SK-N-SH (cell line): ENCODE data around the gene MYOM3.

Source experiments
- CHD2 ChIP-seq: fragments of 150-350 bp; IDR thresholded peaks from 2 replicates; pipeline ENCODE4 v1.6.1; 2018; ENCODE audit warnings: low read length; ENCODE audit not compliant: partially characterized antibody
- GATA2 ChIP-seq: sonication (generic); formaldehyde crosslinking; IDR thresholded peaks from 2 replicates; pipeline ENCODE4 v1.5.0; 2020; ENCODE audit warnings: mild to moderate bottlenecking, missing genetic modification reagents
- POLR2AphosphoS5 ChIP-seq: IDR thresholded peaks from 2 replicates; pipeline ENCODE4 v1.6.1; 2012; ENCODE audit warnings: low read depth, low read length
- RFX5 ChIP-seq: IDR thresholded peaks from 2 replicates; pipeline ENCODE4 v1.6.1; 2012; ENCODE audit warnings: mild to moderate bottlenecking, improper control_type of control experiment, low read length
- SMC3 ChIP-seq: IDR thresholded peaks from 2 replicates; pipeline ENCODE4 v1.6.1; 2012; ENCODE audit warnings: low read depth, low read length, improper control_type of control experiment
- TF ChIP-seq, protein P1 (sequence below): fragments of 200-600 bp; sonication (generic); IDR thresholded peaks from 2 replicates; pipeline ENCODE4 v1.6.1; 2017; ENCODE audit warnings: antibody characterized with exemption, mild to moderate bottlenecking, moderate library complexity
- TF ChIP-seq, protein P2 (sequence below): IDR thresholded peaks from 2 replicates; pipeline ENCODE4 v1.4.0; 2012; ENCODE audit warnings: low read depth
- TF ChIP-seq, protein P3 (sequence below): fragments of 150-350 bp; IDR thresholded peaks from 2 replicates; pipeline ENCODE4 v1.6.1; 2017; ENCODE audit warnings: antibody characterized with exemption, low read length, low read depth, borderline replicate concordance
- TF ChIP-seq, protein P4 (sequence below): IDR thresholded peaks from 2 replicates; pipeline ENCODE4 v1.4.0; 2012; ENCODE audit warnings: low read depth, borderline replicate concordance

DNA sequence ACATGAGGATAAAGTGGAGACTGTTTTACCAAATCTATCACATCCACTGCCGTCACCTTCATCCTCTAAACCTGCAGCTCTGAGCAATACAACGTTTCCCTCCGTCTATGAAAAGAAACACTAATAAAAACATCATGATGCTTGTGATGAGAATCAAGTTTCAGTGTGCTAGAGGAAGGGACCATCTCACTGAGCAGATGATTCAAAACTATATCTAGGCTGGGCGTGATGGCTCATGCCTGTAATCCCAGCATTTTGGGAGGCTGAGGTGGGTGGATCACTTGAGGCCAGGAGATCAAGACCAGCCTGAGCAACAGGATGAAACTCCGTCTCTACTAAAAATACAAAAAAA lies 14.7 kb upstream of the MYOM3 start:
- TF ChIP-seq POLR2AphosphoS5, result no peak
- no peak for TF ChIP-seq CHD2
- TF ChIP-seq, protein P1, sequence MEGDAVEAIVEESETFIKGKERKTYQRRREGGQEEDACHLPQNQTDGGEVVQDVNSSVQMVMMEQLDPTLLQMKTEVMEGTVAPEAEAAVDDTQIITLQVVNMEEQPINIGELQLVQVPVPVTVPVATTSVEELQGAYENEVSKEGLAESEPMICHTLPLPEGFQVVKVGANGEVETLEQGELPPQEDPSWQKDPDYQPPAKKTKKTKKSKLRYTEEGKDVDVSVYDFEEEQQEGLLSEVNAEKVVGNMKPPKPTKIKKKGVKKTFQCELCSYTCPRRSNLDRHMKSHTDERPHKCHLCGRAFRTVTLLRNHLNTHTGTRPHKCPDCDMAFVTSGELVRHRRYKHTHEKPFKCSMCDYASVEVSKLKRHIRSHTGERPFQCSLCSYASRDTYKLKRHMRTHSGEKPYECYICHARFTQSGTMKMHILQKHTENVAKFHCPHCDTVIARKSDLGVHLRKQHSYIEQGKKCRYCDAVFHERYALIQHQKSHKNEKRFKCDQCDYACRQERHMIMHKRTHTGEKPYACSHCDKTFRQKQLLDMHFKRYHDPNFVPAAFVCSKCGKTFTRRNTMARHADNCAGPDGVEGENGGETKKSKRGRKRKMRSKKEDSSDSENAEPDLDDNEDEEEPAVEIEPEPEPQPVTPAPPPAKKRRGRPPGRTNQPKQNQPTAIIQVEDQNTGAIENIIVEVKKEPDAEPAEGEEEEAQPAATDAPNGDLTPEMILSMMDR, result no peak
- TF ChIP-seq, protein P2, sequence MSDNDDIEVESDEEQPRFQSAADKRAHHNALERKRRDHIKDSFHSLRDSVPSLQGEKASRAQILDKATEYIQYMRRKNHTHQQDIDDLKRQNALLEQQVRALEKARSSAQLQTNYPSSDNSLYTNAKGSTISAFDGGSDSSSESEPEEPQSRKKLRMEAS, result no peak
- TF ChIP-seq, protein P3, sequence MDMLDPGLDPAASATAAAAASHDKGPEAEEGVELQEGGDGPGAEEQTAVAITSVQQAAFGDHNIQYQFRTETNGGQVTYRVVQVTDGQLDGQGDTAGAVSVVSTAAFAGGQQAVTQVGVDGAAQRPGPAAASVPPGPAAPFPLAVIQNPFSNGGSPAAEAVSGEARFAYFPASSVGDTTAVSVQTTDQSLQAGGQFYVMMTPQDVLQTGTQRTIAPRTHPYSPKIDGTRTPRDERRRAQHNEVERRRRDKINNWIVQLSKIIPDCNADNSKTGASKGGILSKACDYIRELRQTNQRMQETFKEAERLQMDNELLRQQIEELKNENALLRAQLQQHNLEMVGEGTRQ, result no peak
- no peak for TF ChIP-seq GATA2
- TF ChIP-seq SMC3, result no peak
- no peak for TF ChIP-seq RFX5
- TF ChIP-seq, protein P4, sequence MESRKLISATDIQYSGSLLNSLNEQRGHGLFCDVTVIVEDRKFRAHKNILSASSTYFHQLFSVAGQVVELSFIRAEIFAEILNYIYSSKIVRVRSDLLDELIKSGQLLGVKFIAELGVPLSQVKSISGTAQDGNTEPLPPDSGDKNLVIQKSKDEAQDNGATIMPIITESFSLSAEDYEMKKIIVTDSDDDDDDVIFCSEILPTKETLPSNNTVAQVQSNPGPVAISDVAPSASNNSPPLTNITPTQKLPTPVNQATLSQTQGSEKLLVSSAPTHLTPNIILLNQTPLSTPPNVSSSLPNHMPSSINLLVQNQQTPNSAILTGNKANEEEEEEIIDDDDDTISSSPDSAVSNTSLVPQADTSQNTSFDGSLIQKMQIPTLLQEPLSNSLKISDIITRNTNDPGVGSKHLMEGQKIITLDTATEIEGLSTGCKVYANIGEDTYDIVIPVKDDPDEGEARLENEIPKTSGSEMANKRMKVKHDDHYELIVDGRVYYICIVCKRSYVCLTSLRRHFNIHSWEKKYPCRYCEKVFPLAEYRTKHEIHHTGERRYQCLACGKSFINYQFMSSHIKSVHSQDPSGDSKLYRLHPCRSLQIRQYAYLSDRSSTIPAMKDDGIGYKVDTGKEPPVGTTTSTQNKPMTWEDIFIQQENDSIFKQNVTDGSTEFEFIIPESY, result no peak
